ENCODE measurements around the gene BAIAP2L2. TPM values are rescaled to one million over a fixed set of nuclear protein-coding genes. Genes with fewer than 3 reads are reported as not detected.
"Not testable (repeated sequence)": the region's sequence is repeated elsewhere in the genome, so short reads cannot be mapped to it uniquely, and the experiment has no call there.

BAIAP2L2 gene
- total RNA-seq, 1 donor from 2014 or later = 0.54 TPM

GRCh38 chr22:38038890-38039812, 71.3 kb downstream of the BAIAP2L2 start:
- H3K4me1 Mint-ChIP-seq (ENCODE audit: low read depth, unreplicated experiment) = peaks cover 18% of the 10 kb centered on the region
- Histone ChIP-seq H3K9ac (ENCODE audit: low read length) (no peak overlapping the region), H4K20me1 (ENCODE audit: insufficient read depth, low read length) (no peaks in the 10 kb centered on the region), H3K4me3 (ENCODE audit: insufficient read depth, low read depth, low read length) (no peak overlapping the region), H3K79me2 (ENCODE audit: insufficient read depth, low read length) (no peaks in the 10 kb centered on the region), H3K36me3 (ENCODE audit: insufficient read depth, low read length) (no peaks in the 10 kb centered on the region), H2AFZ (ENCODE audit: low read depth, low read length) (no peak overlapping the region), H3K27me3 (ENCODE audit: insufficient read depth, low read length) (no peaks in the 10 kb centered on the region), H3K27ac (ENCODE audit: low read depth, low read length) (no peak overlapping the region), H3K9me3 (ENCODE audit: insufficient read depth, low read depth, low read length) (no peaks in the 10 kb centered on the region), H3K4me1 (ENCODE audit: insufficient read depth, low read length) (peaks cover 10% of the 10 kb centered on the region), H3K4me2 (ENCODE audit: low read length) (no peak overlapping the region)
- no peaks in the 10 kb centered on the region for H3K36me3 Mint-ChIP-seq (ENCODE audit: low read depth, unreplicated experiment)
- H3K27ac Mint-ChIP-seq (ENCODE audit: unreplicated experiment) = no peak overlapping the region
- no peaks in the 10 kb centered on the region for H3K9me3 Mint-ChIP-seq (ENCODE audit: unreplicated experiment)
- peaks cover 5% of the 10 kb centered on the region for H3K27me3 Mint-ChIP-seq (ENCODE audit: low read depth, unreplicated experiment)
- no peak overlapping the region for H3K4me3 Mint-ChIP-seq (ENCODE audit: unreplicated experiment)
- TF ChIP-seq CTCF (IDR thresholded peaks at IDR 0.05; ENCODE audit: insufficient read depth, low read depth, low read length) (no peak), EZH2 (IDR thresholded peaks at IDR 0.05; ENCODE audit: insufficient read depth, low read length) (no peak)
- no peak for FAIRE-seq
- no peak for DNase-seq (ENCODE audit: low read depth)

- no peak for DNase-seq (ENCODE audit: low read depth)
- Mint-ChIP-seq H3K4me3 (ENCODE audit: unreplicated experiment) (no peak overlapping the region), H3K27ac (ENCODE audit: unreplicated experiment) (no peak overlapping the region), H3K36me3 (ENCODE audit: low read depth, unreplicated experiment) (no peaks in the 10 kb centered on the region), H3K9me3 (ENCODE audit: unreplicated experiment) (no peaks in the 10 kb centered on the region), H3K4me1 (ENCODE audit: low read depth, unreplicated experiment) (peaks cover 21% of the 10 kb centered on the region), H3K27me3 (ENCODE audit: low read depth, unreplicated experiment) (peaks cover 5% of the 10 kb centered on the region)
- H3K9me3 ChIP-seq (ENCODE audit: insufficient read depth, low read depth, low read length) = no peaks in the 10 kb centered on the region
- H3K27ac ChIP-seq (ENCODE audit: low read depth, low read length) = no peak overlapping the region
- H3K36me3 ChIP-seq (ENCODE audit: insufficient read depth, low read length) = no peaks in the 10 kb centered on the region
- peaks cover 18% of the 10 kb centered on the region for H3K4me1 ChIP-seq (ENCODE audit: insufficient read depth, low read length)
- H3K27me3 ChIP-seq (ENCODE audit: insufficient read depth, low read length) = no peaks in the 10 kb centered on the region
- H2AFZ ChIP-seq (ENCODE audit: low read depth, low read length) = no peak overlapping the region
- H3K4me2 ChIP-seq (ENCODE audit: low read length) = no peak overlapping the region
- H3K9ac ChIP-seq (ENCODE audit: low read length) = no peak overlapping the region
- no peak overlapping the region for H3K4me3 ChIP-seq (ENCODE audit: insufficient read depth, low read depth, low read length)
- TF ChIP-seq CTCF (IDR thresholded peaks at IDR 0.05; ENCODE audit: insufficient read depth, low read depth, low read length) (no peak), EZH2 (IDR thresholded peaks at IDR 0.05; ENCODE audit: insufficient read depth, low read length) (no peak)
- no peaks in the 10 kb centered on the region for H3K79me2 ChIP-seq (ENCODE audit: insufficient read depth, low read length)
- FAIRE-seq = no peak
- no peaks in the 10 kb centered on the region for H4K20me1 ChIP-seq (ENCODE audit: insufficient read depth, low read length)
Observed at GRCh38 chr22:38038426-38038825, 72.1 kb downstream of the BAIAP2L2 start.

GRCh38 chr22:38037367-38038150, 72.9 kb downstream of the BAIAP2L2 start:
- not testable (repeated sequence) for H3K27me3 Mint-ChIP-seq (ENCODE audit: low read depth, unreplicated experiment); H3K9me3 Mint-ChIP-seq (ENCODE audit: unreplicated experiment); H3K4me2 ChIP-seq (ENCODE audit: low read length); H3K36me3 ChIP-seq (ENCODE audit: insufficient read depth, low read length); H3K4me3 ChIP-seq (ENCODE audit: insufficient read depth, low read depth, low read length); H4K20me1 ChIP-seq (ENCODE audit: insufficient read depth, low read length); H3K27me3 ChIP-seq (ENCODE audit: insufficient read depth, low read length); H3K79me2 ChIP-seq (ENCODE audit: insufficient read depth, low read length); H3K9me3 ChIP-seq (ENCODE audit: insufficient read depth, low read depth, low read length); FAIRE-seq; H3K9ac ChIP-seq (ENCODE audit: low read length); H2AFZ ChIP-seq (ENCODE audit: low read depth, low read length); H3K27ac Mint-ChIP-seq (ENCODE audit: unreplicated experiment); DNase-seq (ENCODE audit: low read depth); H3K27ac ChIP-seq (ENCODE audit: low read depth, low read length); H3K36me3 Mint-ChIP-seq (ENCODE audit: low read depth, unreplicated experiment); H3K4me3 Mint-ChIP-seq (ENCODE audit: unreplicated experiment)
- peaks cover 26% of the 10 kb centered on the region for H3K4me1 ChIP-seq (ENCODE audit: insufficient read depth, low read length)
- H3K4me1 Mint-ChIP-seq (ENCODE audit: low read depth, unreplicated experiment) = peaks cover 24% of the 10 kb centered on the region

Data from astrocyte (in vitro differentiated cells and primary cell).